ENCODE measurements around the gene ZNF555.

DNA sequence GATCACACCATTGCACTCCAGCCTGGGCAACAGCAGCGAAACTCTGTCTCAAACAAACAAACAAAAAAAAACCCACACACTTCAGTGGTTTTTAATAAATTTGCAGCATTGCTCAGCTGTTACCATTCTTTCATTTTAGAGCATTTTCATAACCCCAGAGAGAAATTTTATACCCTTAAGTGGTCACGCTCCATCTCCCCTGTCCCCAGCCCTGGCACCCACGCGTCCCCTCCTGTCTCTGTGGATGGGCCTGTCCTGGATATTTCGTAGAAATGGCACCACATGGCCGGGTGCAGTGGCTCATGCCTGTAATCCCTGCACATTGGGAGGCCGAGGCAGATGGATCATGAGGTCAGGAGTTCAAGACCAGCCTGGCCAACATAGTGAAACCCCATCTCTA is 48.1 kb upstream of the ZNF555 start:
- TF ChIP-seq MYC (IDR thresholded peaks at IDR 0.05; ENCODE audit: low read depth, low read length) (no peak), POLR2A (IDR thresholded peaks at IDR 0.05; ENCODE audit: extremely low read depth, insufficient read length) (no peak)
- TF ChIP-seq, protein P1, sequence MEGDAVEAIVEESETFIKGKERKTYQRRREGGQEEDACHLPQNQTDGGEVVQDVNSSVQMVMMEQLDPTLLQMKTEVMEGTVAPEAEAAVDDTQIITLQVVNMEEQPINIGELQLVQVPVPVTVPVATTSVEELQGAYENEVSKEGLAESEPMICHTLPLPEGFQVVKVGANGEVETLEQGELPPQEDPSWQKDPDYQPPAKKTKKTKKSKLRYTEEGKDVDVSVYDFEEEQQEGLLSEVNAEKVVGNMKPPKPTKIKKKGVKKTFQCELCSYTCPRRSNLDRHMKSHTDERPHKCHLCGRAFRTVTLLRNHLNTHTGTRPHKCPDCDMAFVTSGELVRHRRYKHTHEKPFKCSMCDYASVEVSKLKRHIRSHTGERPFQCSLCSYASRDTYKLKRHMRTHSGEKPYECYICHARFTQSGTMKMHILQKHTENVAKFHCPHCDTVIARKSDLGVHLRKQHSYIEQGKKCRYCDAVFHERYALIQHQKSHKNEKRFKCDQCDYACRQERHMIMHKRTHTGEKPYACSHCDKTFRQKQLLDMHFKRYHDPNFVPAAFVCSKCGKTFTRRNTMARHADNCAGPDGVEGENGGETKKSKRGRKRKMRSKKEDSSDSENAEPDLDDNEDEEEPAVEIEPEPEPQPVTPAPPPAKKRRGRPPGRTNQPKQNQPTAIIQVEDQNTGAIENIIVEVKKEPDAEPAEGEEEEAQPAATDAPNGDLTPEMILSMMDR (IDR thresholded peaks at IDR 0.05; ENCODE audit: low read depth, low read length), result no peak
